ENCODE data around the gene RIGI.

GRCh38 chr9:32543047-32543446 is 17.1 kb upstream of the RIGI start:
- no peak for TF ChIP-seq CTCF (conservative IDR thresholded peaks at IDR 0.05; ENCODE audit: low read length)
- TF ChIP-seq EZH2phosphoT487 (IDR thresholded peaks at IDR 0.05; ENCODE audit: borderline replicate concordance, low read depth, low read length) = no peak

All from OCI-LY7 (cell line).